DOHH2 (cell line): Measurements from ENCODE around the gene CD164L2.

ENCODE experiments used
- CTCF ChIP-seq: fragments of 200-600 bp; sonication (generic); IDR thresholded peaks from one replicate; pipeline ENCODE4 v1.5.1; 2014; ENCODE audit warnings: antibody characterized with exemption, mild to moderate bottlenecking, low read depth, low read length; ENCODE audit not compliant: poor library complexity, severe bottlenecking
- EZH2phosphoT487 ChIP-seq: fragments of 200-600 bp; sonication (generic); IDR thresholded peaks from 2 replicates; pipeline ENCODE4 v1.6.1; 2017; ENCODE audit warnings: borderline replicate concordance, mild to moderate bottlenecking, antibody characterized with exemption, low read length, moderate library complexity, mixed read lengths

- TF ChIP-seq CTCF (no peak), EZH2phosphoT487 (no peak)
These were observed 49.3 kb downstream of the CD164L2 start for GRCh38 chr1:27333717-27334279.
